ENCODE data around the gene HSH2D. TPM values are rescaled to one million over a fixed set of nuclear protein-coding genes. Genes with fewer than 3 reads are reported as not detected.

HSH2D gene
- total and polyA plus RNA-seq, 2 of the 13 experiments (the other 11 are each of a cell fraction or from before 2014, with no cell fraction given) = 0.69 to 3.2 TPM

DNA sequence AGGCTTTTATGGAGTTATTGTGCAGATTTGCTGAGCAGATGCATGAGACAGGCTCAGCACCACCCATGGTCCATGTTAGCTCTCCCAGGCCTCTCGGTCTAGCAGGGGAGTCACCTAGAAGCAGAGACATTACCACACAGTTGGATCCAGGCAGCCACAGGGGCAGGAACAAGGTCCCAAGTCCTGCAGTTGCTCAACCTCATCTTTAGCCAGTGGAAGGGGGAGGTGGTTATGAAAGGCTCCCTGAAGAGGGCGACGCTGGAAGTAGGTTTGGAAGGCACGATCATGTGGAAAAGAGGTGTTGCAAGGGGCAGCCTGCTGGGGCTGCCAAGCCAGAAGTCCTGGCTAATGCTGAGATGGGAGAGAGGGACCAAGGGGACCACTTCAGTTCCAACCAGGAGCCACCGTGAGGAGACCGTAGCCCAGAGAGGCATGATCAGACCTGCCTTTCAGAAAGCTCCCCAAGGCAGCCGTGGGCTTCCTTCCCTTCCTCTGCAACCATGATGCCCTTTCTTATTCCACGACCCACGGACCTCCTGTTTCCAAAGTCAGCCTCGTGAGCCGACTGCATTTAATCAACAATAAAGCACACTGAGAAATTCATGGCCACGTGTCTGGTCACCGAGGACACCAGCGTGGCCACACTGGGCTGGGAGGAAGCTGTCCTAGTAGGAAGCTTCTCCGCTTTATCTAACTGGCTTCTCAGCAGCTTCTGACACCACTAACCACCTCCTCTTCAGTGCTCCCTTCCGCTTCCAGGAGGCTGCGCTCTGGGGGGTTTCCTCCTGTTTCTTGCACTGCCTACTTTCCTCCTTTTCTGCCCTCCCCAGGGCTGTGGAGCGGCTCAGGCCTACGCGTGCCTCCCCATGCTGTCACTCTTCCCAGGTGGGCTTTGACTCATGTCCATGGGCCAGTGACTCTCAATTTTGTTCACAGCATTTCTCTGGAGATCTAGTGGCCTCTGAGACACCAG, 56.8 kb downstream of the HSH2D start (continued):
- TF ChIP-seq, protein P1, sequence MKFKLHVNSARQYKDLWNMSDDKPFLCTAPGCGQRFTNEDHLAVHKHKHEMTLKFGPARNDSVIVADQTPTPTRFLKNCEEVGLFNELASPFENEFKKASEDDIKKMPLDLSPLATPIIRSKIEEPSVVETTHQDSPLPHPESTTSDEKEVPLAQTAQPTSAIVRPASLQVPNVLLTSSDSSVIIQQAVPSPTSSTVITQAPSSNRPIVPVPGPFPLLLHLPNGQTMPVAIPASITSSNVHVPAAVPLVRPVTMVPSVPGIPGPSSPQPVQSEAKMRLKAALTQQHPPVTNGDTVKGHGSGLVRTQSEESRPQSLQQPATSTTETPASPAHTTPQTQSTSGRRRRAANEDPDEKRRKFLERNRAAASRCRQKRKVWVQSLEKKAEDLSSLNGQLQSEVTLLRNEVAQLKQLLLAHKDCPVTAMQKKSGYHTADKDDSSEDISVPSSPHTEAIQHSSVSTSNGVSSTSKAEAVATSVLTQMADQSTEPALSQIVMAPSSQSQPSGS (CRISPR knock-in tag; IDR thresholded peaks at IDR 0.05) = peak; percentile 58; the same call in 1 of the 2 replicates
- TF ChIP-seq ZBTB42 (CRISPR knock-in tag; IDR thresholded peaks at IDR 0.05) (no peak), ZFP90 (CRISPR knock-in tag; IDR thresholded peaks at IDR 0.05; ENCODE audit: borderline replicate concordance) (no peak), KDM5A (IDR thresholded peaks at IDR 0.05; ENCODE audit: borderline replicate concordance, low read length) (no peak), SALL1 (CRISPR knock-in tag; IDR thresholded peaks at IDR 0.05) (peak; percentile 93), ZNF577 (CRISPR knock-in tag; IDR thresholded peaks at IDR 0.05; ENCODE audit: borderline replicate concordance, low read depth) (no peak), TAF15 (IDR thresholded peaks at IDR 0.05; ENCODE audit: low read depth, low read length, poor library complexity, severe bottlenecking) (no peak), TCF12 (IDR thresholded peaks at IDR 0.05) (no peak), TCF12 (CRISPR knock-in tag; IDR thresholded peaks at IDR 0.05) (no peak), ZNF367 (CRISPR knock-in tag; IDR thresholded peaks at IDR 0.05; ENCODE audit: borderline replicate concordance) (no peak), CEBPB (IDR thresholded peaks at IDR 0.05; ENCODE audit: borderline replicate concordance, low read depth, low read length) (peak; percentile 99), ZNF766 (CRISPR knock-in tag; IDR thresholded peaks at IDR 0.05; ENCODE audit: borderline replicate concordance) (no peak; the same call in 1 of the 2 replicates), ZNF33B (CRISPR knock-in tag; IDR thresholded peaks at IDR 0.05) (peak; percentile 24; the same call in 1 of the 2 replicates), STAG1 (CRISPR knock-in tag; IDR thresholded peaks at IDR 0.05) (no peak), ESRRA (CRISPR knock-in tag; IDR thresholded peaks at IDR 0.05; ENCODE audit: low read depth) (peak; percentile 92), NONO (IDR thresholded peaks at IDR 0.05) (no peak), NONO (CRISPR knock-in tag; conservative IDR thresholded peaks at IDR 0.05) (peak; percentile 50; the same call in 1 of the 2 replicates), ATF1 (CRISPR knock-in tag; IDR thresholded peaks at IDR 0.05) (no peak), ZNF883 (CRISPR knock-in tag; IDR thresholded peaks at IDR 0.05; ENCODE audit: not compliant biosample characterization) (no peak), IKZF4 (CRISPR knock-in tag; IDR thresholded peaks at IDR 0.05; ENCODE audit: borderline replicate concordance, low read depth, not compliant biosample characterization) (no peak), EED (CRISPR knock-in tag; IDR thresholded peaks at IDR 0.05) (no peak), ZNF782 (CRISPR knock-in tag; IDR thresholded peaks at IDR 0.05; ENCODE audit: borderline replicate concordance) (no peak), TARDBP (CRISPR knock-in tag; IDR thresholded peaks at IDR 0.05) (peak; percentile 89; the same call in 1 of the 2 replicates), ZMAT3 (CRISPR knock-in tag; conservative IDR thresholded peaks at IDR 0.05) (no peak; the same call in 1 of the 2 replicates)
- TF ChIP-seq, protein P2, sequence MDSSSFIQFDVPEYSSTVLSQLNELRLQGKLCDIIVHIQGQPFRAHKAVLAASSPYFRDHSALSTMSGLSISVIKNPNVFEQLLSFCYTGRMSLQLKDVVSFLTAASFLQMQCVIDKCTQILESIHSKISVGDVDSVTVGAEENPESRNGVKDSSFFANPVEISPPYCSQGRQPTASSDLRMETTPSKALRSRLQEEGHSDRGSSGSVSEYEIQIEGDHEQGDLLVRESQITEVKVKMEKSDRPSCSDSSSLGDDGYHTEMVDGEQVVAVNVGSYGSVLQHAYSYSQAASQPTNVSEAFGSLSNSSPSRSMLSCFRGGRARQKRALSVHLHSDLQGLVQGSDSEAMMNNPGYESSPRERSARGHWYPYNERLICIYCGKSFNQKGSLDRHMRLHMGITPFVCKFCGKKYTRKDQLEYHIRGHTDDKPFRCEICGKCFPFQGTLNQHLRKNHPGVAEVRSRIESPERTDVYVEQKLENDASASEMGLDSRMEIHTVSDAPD (CRISPR knock-in tag; IDR thresholded peaks at IDR 0.05) = peak; percentile 82
- TF ChIP-seq, protein P3, sequence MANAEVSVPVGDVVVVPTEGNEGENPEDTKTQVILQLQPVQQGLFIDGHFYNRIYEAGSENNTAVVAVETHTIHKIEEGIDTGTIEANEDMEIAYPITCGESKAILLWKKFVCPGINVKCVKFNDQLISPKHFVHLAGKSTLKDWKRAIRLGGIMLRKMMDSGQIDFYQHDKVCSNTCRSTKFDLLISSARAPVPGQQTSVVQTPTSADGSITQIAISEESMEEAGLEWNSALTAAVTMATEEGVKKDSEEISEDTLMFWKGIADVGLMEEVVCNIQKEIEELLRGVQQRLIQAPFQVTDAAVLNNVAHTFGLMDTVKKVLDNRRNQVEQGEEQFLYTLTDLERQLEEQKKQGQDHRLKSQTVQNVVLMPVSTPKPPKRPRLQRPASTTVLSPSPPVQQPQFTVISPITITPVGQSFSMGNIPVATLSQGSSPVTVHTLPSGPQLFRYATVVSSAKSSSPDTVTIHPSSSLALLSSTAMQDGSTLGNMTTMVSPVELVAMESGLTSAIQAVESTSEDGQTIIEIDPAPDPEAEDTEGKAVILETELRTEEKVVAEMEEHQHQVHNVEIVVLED (CRISPR knock-in tag; IDR thresholded peaks at IDR 0.05; ENCODE audit: borderline replicate concordance) = peak; percentile 54; the same call in 1 of the 2 replicates
